HUES6 (cell line): ENCODE results near the gene TMEM154.

Experiments used
- H3K27ac ChIP-seq: 2 replicates; pipeline ENCODE4 v1.7.0; 2013; ENCODE audit warnings: low read depth, mild to moderate bottlenecking, low read length, inconsistent platforms
- H3K27me3 ChIP-seq: 2 replicates; pipeline ENCODE4 v1.6.1; 2013; ENCODE audit warnings: low read length; ENCODE audit not compliant: control insufficient read depth, insufficient read depth
- H3K36me3 ChIP-seq: 2 replicates; pipeline ENCODE4 v1.6.1; 2013; ENCODE audit warnings: low read length; ENCODE audit not compliant: control insufficient read depth, insufficient read depth
- H3K4me1 ChIP-seq: 2 replicates; pipeline ENCODE4 v1.6.1; 2013; ENCODE audit warnings: low read length; ENCODE audit not compliant: control insufficient read depth, insufficient read depth
- H3K4me3 ChIP-seq: 2 replicates; pipeline ENCODE4 v1.5.1; 2013; ENCODE audit warnings: low read depth, low read length
- H3K9ac ChIP-seq: one replicate; pipeline ENCODE4 v1.6.1; 2013; ENCODE audit warnings: mild to moderate bottlenecking, low read length
- H3K9me3 ChIP-seq: 2 replicates; pipeline ENCODE4 v1.6.1; 2013; ENCODE audit warnings: low read depth, low read length; ENCODE audit not compliant: control insufficient read depth, insufficient read depth

TMEM154 gene

DNA sequence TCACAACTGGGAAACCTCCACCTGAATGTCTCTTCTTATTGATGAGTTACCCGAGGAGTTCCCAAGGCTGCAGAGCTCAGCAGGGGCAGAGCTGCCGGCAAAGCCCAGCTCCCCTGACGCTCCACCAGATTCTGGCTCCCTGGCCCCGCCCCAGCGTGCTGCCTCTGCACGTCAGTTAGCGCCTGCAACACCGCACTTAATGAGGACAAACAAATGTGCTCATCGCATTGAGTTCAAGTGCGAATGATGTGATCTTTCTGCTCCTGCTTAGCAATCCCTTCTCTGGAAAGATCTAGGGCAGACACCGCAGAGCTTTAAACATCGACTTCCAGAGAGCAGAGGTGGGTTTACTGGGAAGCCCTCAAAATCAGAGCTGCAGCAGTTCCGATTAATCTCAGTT is 88.4 kb downstream of the TMEM154 start:
- no peaks in the 10 kb centered on the region for H3K27me3 ChIP-seq
- peak overlapping the region; percentile 43 for H3K4me3 ChIP-seq
- no peak overlapping the region for H3K27ac ChIP-seq
- H3K9ac ChIP-seq = no peak overlapping the region
- peaks cover 17% of the 10 kb centered on the region for H3K4me1 ChIP-seq
- H3K9me3 ChIP-seq = peaks cover 13% of the 10 kb centered on the region
- H3K36me3 ChIP-seq = no peaks in the 10 kb centered on the region

DNA sequence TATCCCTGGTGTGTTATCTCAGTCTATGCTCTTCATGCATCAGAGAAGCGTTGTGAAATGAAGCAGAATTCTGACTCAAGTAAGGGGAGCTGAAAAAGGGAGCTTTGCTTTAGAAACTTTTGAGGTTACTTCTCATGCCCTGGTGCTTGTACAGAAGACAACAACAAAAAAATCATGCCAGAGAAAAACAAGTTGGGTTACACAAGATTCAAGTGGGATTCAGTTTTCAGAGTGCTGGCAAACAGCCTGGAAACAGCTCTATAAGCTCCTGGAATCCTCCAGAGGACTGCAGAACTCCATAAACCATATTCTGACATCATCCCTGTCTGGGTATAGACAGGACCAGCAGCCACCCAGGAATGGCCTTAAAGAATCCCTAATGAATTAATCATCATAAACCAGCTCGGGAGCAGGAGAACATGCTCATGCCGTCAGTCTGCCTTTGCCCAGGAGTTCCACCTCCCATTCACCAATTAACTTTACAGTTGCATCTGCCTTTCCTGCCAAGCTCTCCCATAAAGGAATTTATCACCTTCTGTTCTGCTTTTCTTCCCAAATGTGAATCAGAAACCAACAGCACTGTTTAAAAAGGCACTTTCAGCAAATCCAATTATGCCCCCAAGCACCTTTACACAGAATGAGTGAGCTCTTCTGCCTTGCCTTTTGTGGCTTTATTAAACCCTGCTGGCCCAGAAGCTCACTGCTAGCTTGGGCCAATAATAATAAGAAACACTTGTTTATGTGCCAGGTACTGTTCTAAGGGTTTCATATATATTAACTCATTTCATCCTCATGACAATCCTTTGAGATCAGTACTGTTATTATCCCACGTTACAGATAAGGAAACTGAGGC is 89.4 kb downstream of the TMEM154 start:
- Histone ChIP-seq H3K27ac (no peak overlapping the region), H3K9ac (no peak overlapping the region), H3K9me3 (peaks cover 13% of the 10 kb centered on the region), H3K27me3 (no peaks in the 10 kb centered on the region), H3K4me3 (no peak overlapping the region), H3K36me3 (no peaks in the 10 kb centered on the region), H3K4me1 (peaks cover 17% of the 10 kb centered on the region)

DNA sequence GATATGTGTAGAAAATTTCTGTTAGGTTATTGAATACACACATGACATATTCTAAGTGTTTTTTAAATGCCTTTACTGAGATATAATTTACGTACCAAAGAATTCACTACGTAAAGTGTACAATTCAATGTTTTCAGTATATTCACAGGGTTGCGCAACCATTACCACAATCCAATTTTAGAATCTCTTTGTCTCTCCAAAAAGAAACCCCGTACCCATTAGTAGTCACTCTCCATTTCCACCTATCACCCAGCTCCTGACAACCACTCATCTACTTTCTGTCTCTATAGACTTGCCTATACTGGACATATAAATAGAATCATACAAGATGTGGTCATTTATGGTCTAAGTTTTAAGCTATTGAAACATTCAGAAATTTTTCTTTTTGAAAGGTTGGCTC is 90.9 kb downstream of the TMEM154 start:
- Histone ChIP-seq H3K27me3 (no peaks in the 10 kb centered on the region), H3K4me3 (no peak overlapping the region), H3K9ac (no peak overlapping the region)

DNA sequence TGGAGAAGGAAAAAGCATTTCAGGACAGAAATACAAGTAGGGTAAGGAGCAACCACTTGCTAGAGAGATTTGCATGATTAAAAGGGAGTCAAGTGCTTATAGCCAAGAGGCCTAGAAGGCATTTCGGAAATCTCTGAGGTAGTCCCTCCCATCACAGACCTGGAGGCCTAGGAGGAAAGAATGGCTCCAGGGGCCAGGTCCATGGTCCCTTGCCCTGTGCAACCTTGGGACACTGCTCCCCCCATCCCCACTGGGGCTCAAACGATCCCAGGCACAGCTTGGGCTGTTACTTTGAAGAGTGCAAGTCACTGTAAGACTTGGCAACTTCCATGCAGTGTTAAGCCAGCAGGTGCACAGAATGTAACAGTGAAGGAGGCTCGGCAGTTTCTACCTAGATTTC is 92.7 kb downstream of the TMEM154 start:
- H3K9ac ChIP-seq = no peak overlapping the region
- no peak overlapping the region for H3K27ac ChIP-seq
- H3K27me3 ChIP-seq = no peaks in the 10 kb centered on the region
- no peaks in the 10 kb centered on the region for H3K36me3 ChIP-seq
- peaks cover 17% of the 10 kb centered on the region for H3K4me1 ChIP-seq
- no peak overlapping the region for H3K4me3 ChIP-seq
- H3K9me3 ChIP-seq = peaks cover 13% of the 10 kb centered on the region

More for the DNA sequence above, 90.9 kb downstream of the TMEM154 start:
- Histone ChIP-seq H3K27ac (no peak overlapping the region), H3K4me1 (peaks cover 17% of the 10 kb centered on the region), H3K9me3 (peaks cover 13% of the 10 kb centered on the region), H3K36me3 (no peaks in the 10 kb centered on the region)

DNA sequence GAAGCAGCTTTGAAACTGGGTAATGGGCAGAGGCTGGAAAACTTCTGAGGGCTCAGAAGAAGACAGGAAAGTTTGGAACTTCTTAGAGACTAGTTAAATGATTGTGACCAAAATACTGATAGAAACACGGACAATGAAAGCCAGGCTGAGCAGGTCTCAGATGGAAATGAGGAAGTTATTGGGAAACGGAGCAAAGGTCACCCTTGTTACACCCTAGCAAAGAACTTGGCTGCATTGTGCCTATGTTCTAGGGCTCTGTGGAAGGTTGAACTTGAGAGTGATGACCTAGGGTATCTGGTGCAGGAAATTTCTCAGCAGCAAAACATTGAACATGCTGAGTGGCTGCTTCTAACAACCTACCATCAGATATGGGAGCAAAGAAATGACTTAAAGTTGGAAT is 93.1 kb downstream of the TMEM154 start:
- Histone ChIP-seq H3K4me3 (no peak overlapping the region), H3K27ac (no peak overlapping the region), H3K9ac (no peak overlapping the region), H3K27me3 (no peaks in the 10 kb centered on the region), H3K4me1 (peaks cover 14% of the 10 kb centered on the region), H3K9me3 (peaks cover 13% of the 10 kb centered on the region), H3K36me3 (no peaks in the 10 kb centered on the region)

DNA sequence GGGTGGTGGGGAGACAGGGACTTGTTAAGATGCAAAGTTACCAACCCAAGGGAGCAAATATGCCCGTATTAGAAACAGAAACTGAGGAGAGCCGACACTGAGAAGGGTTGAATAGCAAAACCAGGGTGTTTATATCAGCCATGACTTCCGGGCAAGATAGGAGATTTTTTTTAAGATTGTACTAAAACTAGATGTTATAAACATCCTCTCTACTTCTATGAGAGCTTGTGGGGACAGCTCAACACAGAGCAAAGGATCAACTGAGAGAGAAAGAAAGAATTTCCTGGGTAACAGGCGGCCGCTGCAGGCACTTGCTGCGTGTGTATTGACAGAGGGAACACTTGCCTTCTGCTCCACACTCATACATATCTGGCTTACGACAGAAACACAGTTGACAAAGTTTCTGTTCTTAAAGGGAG is 94.8 kb downstream of the TMEM154 start:
- Histone ChIP-seq H3K9ac (no peak overlapping the region), H3K4me1 (no peaks in the 10 kb centered on the region), H3K27ac (no peak overlapping the region), H3K4me3 (no peak overlapping the region), H3K27me3 (no peaks in the 10 kb centered on the region), H3K36me3 (no peaks in the 10 kb centered on the region), H3K9me3 (peaks cover 13% of the 10 kb centered on the region)

DNA sequence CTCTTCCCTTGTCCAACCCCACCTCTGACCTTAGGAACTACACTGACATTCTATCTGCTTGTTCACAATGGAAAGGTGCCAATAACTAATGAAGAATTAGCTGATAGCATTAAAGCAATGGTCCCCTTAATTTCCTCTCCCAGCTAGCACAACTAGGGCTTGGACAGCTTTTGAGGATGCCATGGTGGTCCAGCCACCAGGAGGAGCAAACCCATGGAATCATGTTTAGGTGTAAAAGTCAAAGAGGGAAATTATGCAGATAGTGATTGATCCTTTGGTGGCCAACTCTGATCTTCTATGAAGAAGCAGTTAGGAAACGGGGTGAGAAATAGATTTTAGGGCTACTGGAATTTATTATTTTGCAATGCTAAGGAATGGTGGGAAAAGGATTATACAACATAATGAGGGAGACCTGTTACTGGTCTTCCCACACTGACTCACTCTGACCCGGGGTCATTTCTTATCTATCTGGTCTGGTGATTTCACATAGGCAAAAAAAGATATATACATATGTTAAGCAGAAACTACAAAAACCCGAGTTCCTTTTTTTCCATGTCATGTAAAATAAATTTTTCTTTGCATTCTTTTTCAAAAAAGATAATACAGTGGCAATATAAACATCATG is 98.1 kb downstream of the TMEM154 start:
- H3K4me3 ChIP-seq = no peak overlapping the region
- H3K27ac ChIP-seq = no peak overlapping the region
- H3K4me1 ChIP-seq = peaks cover 11% of the 10 kb centered on the region; the same call in 1 of the 2 replicates
- peaks cover 2% of the 10 kb centered on the region; the same call in 1 of the 2 replicates for H3K9me3 ChIP-seq
- no peaks in the 10 kb centered on the region for H3K36me3 ChIP-seq
- no peak overlapping the region for H3K9ac ChIP-seq
- no peaks in the 10 kb centered on the region for H3K27me3 ChIP-seq

DNA sequence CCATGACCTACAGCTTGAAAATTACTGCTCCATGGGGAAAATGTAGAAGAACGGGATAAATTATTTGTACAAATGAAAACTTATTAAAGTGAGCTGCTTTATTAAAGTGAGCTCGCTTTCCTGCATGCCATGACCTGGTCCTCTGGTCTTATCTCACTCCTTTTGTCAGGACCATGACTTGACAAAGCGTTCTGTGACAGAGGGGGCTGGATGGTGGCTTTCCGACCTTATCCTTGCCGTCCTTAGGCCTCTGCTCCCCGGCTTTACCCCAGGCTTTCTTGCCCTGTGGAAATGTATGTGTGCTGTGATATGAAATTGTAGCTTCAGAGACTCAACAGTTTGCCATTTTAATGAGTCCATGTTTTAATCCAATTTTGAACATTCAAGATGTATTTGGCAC is 99.9 kb downstream of the TMEM154 start:
- Histone ChIP-seq H3K4me1 (peaks cover 11% of the 10 kb centered on the region; the same call in 1 of the 2 replicates), H3K4me3 (no peak overlapping the region), H3K9ac (no peak overlapping the region), H3K9me3 (no peaks in the 10 kb centered on the region), H3K27me3 (no peaks in the 10 kb centered on the region), H3K36me3 (no peaks in the 10 kb centered on the region), H3K27ac (no peak overlapping the region)

DNA sequence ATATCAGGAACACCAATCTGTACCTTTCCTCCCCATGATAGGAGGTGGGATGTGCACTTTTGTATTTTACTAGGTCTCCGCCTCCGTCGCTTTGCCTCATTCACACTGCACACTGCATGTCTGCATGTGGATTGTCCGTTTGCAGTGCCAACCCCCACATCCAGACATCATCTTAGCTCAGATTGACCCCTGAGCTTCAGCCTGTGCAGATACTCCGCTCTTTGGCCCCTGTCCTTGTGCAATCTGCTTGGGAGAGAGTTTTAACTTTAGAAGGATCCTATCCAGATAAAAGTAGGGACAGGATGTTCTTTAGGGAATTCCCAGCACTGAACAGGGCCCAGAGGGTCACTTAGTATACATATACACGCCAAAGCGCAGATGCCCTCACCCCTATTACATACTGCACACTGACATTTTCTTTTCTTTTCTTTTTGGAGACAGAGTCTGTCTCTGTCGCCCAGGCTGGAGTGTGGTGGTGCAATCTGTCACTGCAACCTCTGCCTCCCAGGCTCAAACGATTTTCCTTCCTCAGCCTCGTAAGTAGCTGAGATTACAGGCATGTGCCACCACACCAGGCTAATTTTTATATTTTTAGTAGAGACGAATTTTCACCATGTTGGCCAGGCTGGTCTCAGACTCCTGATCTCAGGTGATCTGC is 100.6 kb downstream of the TMEM154 start:
- no peak overlapping the region for H3K9ac ChIP-seq
- no peaks in the 10 kb centered on the region for H3K9me3 ChIP-seq
- H3K4me1 ChIP-seq = peaks cover 11% of the 10 kb centered on the region; the same call in 1 of the 2 replicates
- H3K27ac ChIP-seq = no peak overlapping the region
- no peaks in the 10 kb centered on the region for H3K27me3 ChIP-seq
- no peak overlapping the region for H3K4me3 ChIP-seq
- no peaks in the 10 kb centered on the region for H3K36me3 ChIP-seq

DNA sequence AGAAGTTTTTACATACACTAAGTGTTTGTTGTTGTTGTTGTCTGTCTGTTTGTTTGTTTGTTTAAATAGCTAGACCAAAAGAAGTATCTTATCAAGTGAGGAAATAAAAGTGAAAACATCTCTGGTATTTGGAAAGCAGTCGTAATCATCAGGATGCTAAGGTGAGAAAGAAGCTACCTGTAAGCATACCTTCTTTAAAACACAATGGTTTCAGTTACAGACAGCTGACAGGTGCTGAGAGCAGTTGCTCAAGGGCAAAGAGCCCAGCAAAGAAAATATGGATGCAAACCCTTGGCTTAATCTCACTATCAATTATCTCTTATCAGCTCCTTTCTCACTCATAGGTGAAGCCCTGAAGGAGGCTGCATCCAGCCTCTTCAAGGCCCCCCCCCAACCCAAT is 101.1 kb downstream of the TMEM154 start:
- peaks cover 11% of the 10 kb centered on the region; the same call in 1 of the 2 replicates for H3K4me1 ChIP-seq
- no peak overlapping the region for H3K27ac ChIP-seq
- H3K36me3 ChIP-seq = no peaks in the 10 kb centered on the region
- H3K9me3 ChIP-seq = no peaks in the 10 kb centered on the region
- H3K27me3 ChIP-seq = no peaks in the 10 kb centered on the region
- no peak overlapping the region for H3K9ac ChIP-seq
- no peak overlapping the region for H3K4me3 ChIP-seq
